ENCODE data around the gene WNT2B. TPM values are rescaled to one million over a fixed set of nuclear protein-coding genes. Genes with fewer than 3 reads are reported as not detected.

WNT2B gene
- total and polyA plus RNA-seq, 9 of the 15 experiments (the other 6 are each of a cell fraction or from before 2014, with no cell fraction given): 0.02 to 0.06 (median 0.04) TPM; not detected in 3

GRCh38 chr1:112538883-112539282 lies 30.1 kb downstream of the WNT2B start (continued):
- TF ChIP-seq TFAP4 (CRISPR knock-in tag; IDR thresholded peaks at IDR 0.05; ENCODE audit: borderline replicate concordance) (no peak), EWSR1 (IDR thresholded peaks at IDR 0.05; ENCODE audit: borderline replicate concordance, low read depth, partially characterized antibody) (no peak), PML (IDR thresholded peaks at IDR 0.05; ENCODE audit: low read length) (no peak)

GRCh38 chr1:112540226-112540794 lies 31.5 kb downstream of the WNT2B start:
- intact Hi-C loops (cut with micrococcal nuclease): no loop called here
- no peak for TF ChIP-seq SMAD1 (IDR thresholded peaks at IDR 0.05; ENCODE audit: low read depth, low read length, partially characterized antibody)
- TF ChIP-seq ZNF589 (CRISPR knock-in tag; IDR thresholded peaks at IDR 0.05; ENCODE audit: low read depth): no peak
- TF ChIP-seq KLF6 (CRISPR knock-in tag; IDR thresholded peaks at IDR 0.05; ENCODE audit: borderline replicate concordance): no peak
- TF ChIP-seq BHLHE40 (IDR thresholded peaks at IDR 0.05; ENCODE audit: low read length): no peak
- no peak for TF ChIP-seq VEZF1 (CRISPR knock-in tag; IDR thresholded peaks at IDR 0.05)
- TF ChIP-seq ZFP91 (CRISPR knock-in tag; IDR thresholded peaks at IDR 0.05): no peak
- no peak for TF ChIP-seq ZNF274 (IDR thresholded peaks at IDR 0.05; ENCODE audit: borderline replicate concordance, low read depth, low read length)
- no peak for TF ChIP-seq RNF219 (CRISPR knock-in tag; IDR thresholded peaks at IDR 0.05)

More at GRCh38 chr1:112540226-112540794, 31.5 kb downstream of the WNT2B start:
- Histone ChIP-seq H3K4me2 (ENCODE audit: insufficient read depth, low read length) (no peak overlapping the region), H3K9me1 (ENCODE audit: control insufficient read depth, insufficient read depth, low read length) (no peaks in the 10 kb centered on the region), H3K4me1 (replicated peaks in 1 of 2; ENCODE audit: control insufficient read depth in 2 of 2, insufficient read depth in 2 of 2, low read length in 2 of 2) (no peaks in the 10 kb centered on the region), H3K9me3 (replicated peaks; ENCODE audit: control insufficient read depth, insufficient read depth, low read depth, low read length) (no peaks in the 10 kb centered on the region), H3K9ac (ENCODE audit: insufficient read depth in 1 of 2, low read depth in 2 of 2, low read length in 2 of 2) (no peak overlapping the region), H3K4me3 (no peak overlapping the region), H2AFZ (ENCODE audit: low read depth, low read length) (no peak overlapping the region), H3K36me3 (ENCODE audit: control insufficient read depth, insufficient read depth, low read length) (peaks cover 3% of the 10 kb centered on the region; the same call in 1 of the 3 replicates), H3K79me2 (ENCODE audit: control insufficient read depth, insufficient read depth, low read length) (no peaks in the 10 kb centered on the region), H3K27ac (ENCODE audit: extremely low read depth, low read depth, low read length) (no peak overlapping the region), H4K20me1 (replicated peaks; ENCODE audit: control insufficient read depth, insufficient read depth, low read length) (no peaks in the 10 kb centered on the region), H3K27me3 (ENCODE audit: control insufficient read depth in 2 of 2, insufficient read depth in 2 of 2, low read length in 2 of 2) (no peaks in the 10 kb centered on the region)
- ATAC-seq: no peak
- no TSS peak for BruUV-seq (replicated peaks)
- POLR2A ChIA-PET: interaction anchor here (1.7 kb wide), 2 partner anchors 9 to 18 kb away, joined by 5 to 6 read pairs; no protein-coding TSS in a partner anchor
- 6% methylated on average over 1 of the region's 1 CpG for WGBS (ENCODE audit: insufficient coverage, low coverage, missing lambda C conversion rate)
- CTCF ChIA-PET (ENCODE audit: low intra/inter-chr PET ratio): no interaction called here
- DNase-seq (ENCODE audit: extremely low read depth in 1 of 4, low spot score in 3 of 4): no peak
- in situ Hi-C loops (cut with MboI): no loop called here
- FAIRE-seq: no peak

Data from K562 (cell line).